Measurements from ENCODE around the gene S100Z.

S100Z gene

DNA sequence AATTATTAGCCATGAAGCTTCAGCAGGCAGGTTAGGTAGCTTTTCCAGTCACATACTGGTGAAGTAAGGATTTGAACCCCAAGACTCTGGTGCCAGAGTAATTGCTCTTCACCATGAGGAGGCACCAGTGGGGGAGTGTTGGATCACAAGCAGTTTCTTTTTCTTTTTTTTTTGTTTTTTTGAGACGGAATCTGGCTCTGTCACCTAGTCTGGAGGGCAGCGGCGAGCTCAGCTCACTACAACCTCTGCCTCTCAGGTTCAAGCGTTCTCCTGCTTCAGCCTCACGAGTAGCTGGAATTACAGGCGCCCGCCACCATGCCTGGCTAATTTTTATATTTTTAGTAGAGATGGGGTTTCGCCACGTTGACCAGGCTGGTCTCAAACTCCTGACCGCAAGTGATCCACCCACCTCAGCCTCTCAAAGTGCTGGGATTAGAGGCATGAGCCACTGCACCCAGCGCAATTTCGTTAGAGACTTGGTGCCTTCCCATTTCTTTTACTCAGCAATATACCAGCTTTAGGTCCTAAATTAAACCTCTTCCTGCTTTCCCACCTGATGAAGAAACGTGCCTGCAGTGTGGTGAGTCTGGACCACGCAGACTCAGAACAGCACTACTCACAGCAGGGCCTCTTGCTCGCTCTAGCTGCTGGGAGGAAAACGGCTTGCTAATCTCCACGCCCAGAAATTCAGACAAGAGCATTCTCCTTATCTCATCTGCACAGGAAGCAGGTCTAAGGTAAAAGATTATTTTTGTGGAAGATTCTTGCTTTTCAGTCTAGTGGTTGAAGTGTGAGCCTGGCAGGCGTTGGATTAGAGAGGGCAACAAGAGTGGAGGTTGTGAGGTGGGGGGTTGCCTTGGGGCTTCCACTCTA lies at the start of gene S100Z:
Gene S100Z, plus strand, starts transcription at position 596 of the 873 bp plus-strand sequence. CDS start 25,346 bp downstream, outside the sequence.
- ChIA-PET CTCF (no interaction called here), POLR2A (no interaction called here)
- TF ChIP-seq, protein P1, sequence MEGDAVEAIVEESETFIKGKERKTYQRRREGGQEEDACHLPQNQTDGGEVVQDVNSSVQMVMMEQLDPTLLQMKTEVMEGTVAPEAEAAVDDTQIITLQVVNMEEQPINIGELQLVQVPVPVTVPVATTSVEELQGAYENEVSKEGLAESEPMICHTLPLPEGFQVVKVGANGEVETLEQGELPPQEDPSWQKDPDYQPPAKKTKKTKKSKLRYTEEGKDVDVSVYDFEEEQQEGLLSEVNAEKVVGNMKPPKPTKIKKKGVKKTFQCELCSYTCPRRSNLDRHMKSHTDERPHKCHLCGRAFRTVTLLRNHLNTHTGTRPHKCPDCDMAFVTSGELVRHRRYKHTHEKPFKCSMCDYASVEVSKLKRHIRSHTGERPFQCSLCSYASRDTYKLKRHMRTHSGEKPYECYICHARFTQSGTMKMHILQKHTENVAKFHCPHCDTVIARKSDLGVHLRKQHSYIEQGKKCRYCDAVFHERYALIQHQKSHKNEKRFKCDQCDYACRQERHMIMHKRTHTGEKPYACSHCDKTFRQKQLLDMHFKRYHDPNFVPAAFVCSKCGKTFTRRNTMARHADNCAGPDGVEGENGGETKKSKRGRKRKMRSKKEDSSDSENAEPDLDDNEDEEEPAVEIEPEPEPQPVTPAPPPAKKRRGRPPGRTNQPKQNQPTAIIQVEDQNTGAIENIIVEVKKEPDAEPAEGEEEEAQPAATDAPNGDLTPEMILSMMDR (IDR thresholded peaks at IDR 0.05; ENCODE audit: control extremely low read depth, extremely low read depth, low read depth, missing control alignments) = no peak
- no peak for DNase-seq (ENCODE audit: extremely low spot score)

DNA sequence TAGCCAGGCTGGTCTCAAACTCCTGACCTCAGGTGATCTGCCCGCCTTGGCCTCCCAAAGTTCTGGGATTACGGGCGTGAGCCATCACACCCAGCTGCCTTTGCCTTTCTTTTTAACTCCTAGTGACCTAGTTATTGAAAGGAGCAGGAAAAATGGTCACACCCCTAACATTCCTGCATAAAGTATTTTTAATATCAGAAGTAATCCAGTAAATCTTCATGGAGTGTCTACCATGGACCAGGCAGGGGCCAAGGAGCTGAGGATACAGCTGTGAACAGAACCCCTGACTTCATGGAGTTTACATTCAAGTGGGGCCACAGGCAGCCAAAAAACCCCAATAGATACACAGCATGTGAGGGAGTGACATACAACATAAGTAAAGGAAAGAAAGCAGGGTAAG lies 49.2 kb upstream of the S100Z start:
- ChIA-PET POLR2A (no interaction called here), CTCF (no interaction called here)
- TF ChIP-seq, protein P1 (IDR thresholded peaks at IDR 0.05; ENCODE audit: control extremely low read depth, extremely low read depth, low read depth, missing control alignments) = no peak
- DNase-seq (ENCODE audit: extremely low spot score) = no peak

DNA sequence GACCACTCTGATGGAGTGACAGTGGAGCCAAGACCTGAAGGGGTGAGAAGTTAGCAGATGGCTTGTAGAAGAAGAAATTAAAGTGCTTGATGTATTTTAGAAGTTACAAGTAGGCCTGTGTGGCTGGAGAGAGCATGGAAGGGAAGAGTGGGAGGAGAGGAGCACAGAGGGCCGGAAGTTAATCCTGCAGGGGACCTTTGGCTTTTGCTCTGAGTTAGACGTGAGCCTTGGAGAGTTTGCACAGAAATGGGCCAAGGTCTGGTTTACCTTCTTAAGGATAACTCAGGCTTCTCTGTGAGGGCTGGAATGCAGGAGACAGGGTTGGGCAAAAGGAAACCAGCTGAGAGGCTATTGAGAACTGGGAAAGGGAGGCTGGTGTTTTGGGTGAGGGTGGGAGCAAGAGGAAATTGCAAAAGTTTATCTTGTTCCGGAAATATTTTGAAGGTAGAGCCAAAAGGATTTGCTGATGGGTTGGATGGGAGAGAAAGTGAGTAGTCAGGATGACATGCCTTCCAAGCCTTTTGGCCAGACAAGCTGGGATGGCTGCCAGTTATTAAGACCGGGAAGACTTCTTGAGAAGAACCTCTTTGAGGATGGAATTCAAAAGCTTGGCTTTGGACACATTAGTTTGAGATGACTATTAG lies 48.5 kb upstream of the S100Z start:
- CTCF ChIA-PET = no interaction called here
- POLR2A ChIA-PET = no interaction called here
- TF ChIP-seq, protein P1 (IDR thresholded peaks at IDR 0.05; ENCODE audit: control extremely low read depth, extremely low read depth, low read depth, missing control alignments) = no peak
- DNase-seq (ENCODE audit: extremely low spot score) = no peak

DNA sequence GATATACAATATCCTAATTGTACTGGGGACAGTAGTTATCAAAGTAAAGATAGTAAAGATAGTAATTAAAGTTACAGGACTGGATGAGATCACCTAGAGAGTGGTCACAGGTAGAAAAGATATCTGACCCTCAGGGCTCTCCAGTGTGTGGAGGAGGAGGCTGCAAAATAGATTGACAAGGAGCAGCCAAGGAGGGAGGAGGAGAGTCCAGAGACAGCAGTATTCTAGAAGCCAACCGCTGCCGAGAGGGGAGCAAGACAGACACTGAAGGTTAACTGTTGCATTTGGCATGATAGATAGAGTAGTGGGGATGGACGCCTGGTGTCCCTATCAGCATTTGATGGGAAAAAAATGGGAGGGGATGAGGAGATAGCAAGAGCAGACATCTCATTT lies 48.0 kb upstream of the S100Z start:
- no peak for DNase-seq (ENCODE audit: extremely low spot score)
- ChIA-PET CTCF (no interaction called here), POLR2A (no interaction called here)
- TF ChIP-seq, protein P1 (IDR thresholded peaks at IDR 0.05; ENCODE audit: control extremely low read depth, extremely low read depth, low read depth, missing control alignments) = no peak

- no peak for DNase-seq (ENCODE audit: extremely low spot score)
- ChIA-PET CTCF (interaction anchor here (1.0 kb wide), 1 partner anchor 27 kb away, joined by 3 read pairs; no protein-coding TSS in a partner anchor), POLR2A (no interaction called here)
- TF ChIP-seq, protein P1 (IDR thresholded peaks at IDR 0.05; ENCODE audit: control extremely low read depth, extremely low read depth, low read depth, missing control alignments) = no peak
These were observed 45.5 kb upstream of the S100Z start for GRCh38 chr5:76804266-76804665.

DNA sequence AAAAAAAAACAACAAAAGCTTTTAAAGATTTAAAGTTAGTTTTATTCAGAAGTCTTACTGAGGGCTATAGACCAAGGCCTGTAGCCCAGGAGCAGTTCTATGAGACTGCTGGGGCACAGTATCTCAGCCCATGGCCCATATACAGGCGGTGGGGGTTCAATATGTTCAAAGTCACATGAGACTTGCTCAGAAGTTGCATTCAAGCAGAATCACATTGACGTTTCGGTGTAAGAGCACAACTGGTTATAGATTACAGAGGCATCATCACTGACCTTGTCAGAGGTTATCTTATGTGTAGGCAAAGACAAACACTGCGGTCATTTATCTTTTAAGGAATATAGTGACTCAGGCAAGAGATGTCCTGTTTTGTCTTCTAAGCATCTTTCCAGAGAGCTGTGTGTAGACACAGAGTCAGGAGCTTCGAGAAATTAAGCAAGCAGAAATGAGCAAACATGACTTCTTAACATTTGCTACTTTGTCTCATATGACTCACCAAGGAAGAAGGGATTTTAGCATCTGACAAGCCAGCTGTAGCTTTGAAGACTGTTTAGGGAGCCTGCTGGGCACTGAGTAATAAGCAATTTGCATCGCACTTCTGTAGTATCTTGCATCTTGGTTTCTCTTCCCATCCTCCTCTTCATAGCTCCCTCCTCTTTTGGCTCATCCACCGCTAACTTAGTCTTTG lies 43.9 kb upstream of the S100Z start:
- DNase-seq (ENCODE audit: extremely low spot score) = no peak
- TF ChIP-seq, protein P1 (IDR thresholded peaks at IDR 0.05; ENCODE audit: control extremely low read depth, extremely low read depth, low read depth, missing control alignments) = no peak
- POLR2A ChIA-PET = no interaction called here
- CTCF ChIA-PET = interaction anchor here (2.1 to 3.6 kb wide), 2 partner anchors 20 to 32 kb away, joined by 6 to 16 read pairs; no protein-coding TSS in a partner anchor
